Retinal pigment epithelial cell (primary cell): ENCODE results near the gene PIGN.

Experiments used
- DNase-seq: peaks from one replicate; pipeline ENCODE4 v3.0.0-alpha.2; 2010; ENCODE audit warnings: low read depth
- H3K4me3 ChIP-seq: 2 replicates; pipeline ENCODE4 v1.5.1; 2011; ENCODE audit warnings: mild to moderate bottlenecking, low read length, control low read depth, moderate library complexity
- TF ChIP-seq, protein P1 (sequence below): conservative IDR thresholded peaks from 2 replicates; pipeline ENCODE4 v1.5.1; 2011; ENCODE audit warnings: low read depth, low read length, control low read depth, inconsistent platforms

Gene PIGN

DNA sequence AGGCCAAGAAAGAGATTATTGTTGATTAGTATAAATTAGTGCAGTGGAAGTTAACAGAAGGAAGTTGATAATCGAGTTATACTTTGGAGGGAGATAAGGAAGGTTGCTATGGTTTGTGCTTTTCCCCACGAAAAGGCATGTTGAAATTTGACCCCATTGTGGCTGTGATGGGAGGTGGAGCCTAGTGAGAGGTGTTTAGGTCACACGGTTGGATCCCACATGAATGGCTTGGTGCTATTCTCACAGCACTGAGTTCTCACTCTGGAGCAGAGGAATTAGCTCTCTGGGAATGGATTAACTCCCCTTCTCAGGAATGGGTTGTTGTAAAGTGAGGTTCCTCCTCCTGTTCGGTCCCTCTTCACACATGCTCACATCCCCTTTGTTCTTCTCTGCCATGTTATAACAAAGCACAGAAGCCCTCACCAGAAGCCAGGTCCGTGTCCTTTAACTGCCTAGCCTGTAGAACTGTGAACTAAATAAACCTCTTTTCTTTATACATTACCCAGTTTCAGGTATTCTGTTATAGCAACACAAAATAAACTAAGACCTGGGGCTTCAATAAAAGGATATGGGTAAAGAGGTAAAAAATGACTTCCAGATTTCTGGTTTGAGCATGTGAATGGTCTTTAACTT, 21.9 kb downstream of the PIGN start:
- DNase-seq = no peak
- no peak overlapping the region for H3K4me3 ChIP-seq
- TF ChIP-seq, protein P1, sequence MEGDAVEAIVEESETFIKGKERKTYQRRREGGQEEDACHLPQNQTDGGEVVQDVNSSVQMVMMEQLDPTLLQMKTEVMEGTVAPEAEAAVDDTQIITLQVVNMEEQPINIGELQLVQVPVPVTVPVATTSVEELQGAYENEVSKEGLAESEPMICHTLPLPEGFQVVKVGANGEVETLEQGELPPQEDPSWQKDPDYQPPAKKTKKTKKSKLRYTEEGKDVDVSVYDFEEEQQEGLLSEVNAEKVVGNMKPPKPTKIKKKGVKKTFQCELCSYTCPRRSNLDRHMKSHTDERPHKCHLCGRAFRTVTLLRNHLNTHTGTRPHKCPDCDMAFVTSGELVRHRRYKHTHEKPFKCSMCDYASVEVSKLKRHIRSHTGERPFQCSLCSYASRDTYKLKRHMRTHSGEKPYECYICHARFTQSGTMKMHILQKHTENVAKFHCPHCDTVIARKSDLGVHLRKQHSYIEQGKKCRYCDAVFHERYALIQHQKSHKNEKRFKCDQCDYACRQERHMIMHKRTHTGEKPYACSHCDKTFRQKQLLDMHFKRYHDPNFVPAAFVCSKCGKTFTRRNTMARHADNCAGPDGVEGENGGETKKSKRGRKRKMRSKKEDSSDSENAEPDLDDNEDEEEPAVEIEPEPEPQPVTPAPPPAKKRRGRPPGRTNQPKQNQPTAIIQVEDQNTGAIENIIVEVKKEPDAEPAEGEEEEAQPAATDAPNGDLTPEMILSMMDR = no peak

GRCh38 chr18:62164310-62164709, 22.5 kb downstream of the PIGN start:
- no peak for DNase-seq
- TF ChIP-seq, protein P1 = no peak
- no peak overlapping the region for H3K4me3 ChIP-seq

DNA sequence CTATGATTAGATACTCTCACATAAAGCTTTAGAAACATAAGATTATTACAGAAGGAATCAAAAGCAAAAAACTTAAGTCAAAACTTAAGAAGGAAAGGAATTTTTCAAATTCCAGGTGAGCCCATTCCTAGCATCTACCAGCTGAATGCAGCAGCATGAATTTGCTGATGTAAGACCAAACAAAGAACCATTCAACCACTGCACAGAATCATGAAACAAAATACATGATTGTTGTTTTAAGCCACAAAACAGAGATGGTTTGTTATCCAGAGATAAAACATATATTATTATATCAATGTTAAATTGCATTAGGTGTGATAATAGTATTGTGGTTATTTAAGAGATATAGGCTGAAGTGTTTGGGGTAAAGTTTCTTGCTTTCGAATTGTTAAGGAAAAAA, 29.0 kb downstream of the PIGN start:
- no peak for DNase-seq
- TF ChIP-seq, protein P1 = no peak
- no peak overlapping the region for H3K4me3 ChIP-seq

- TF ChIP-seq, protein P1 = no peak
- no peak for DNase-seq
- H3K4me3 ChIP-seq = no peak overlapping the region
These were observed 34.0 kb downstream of the PIGN start for GRCh38 chr18:62152844-62153243.

GRCh38 chr18:62151068-62151771, 35.6 kb downstream of the PIGN start:
- no peak for DNase-seq
- TF ChIP-seq, protein P1 = no peak
- no peak overlapping the region for H3K4me3 ChIP-seq

GRCh38 chr18:62144338-62144737, 42.5 kb downstream of the PIGN start:
- H3K4me3 ChIP-seq = no peak overlapping the region
- DNase-seq = no peak
- TF ChIP-seq, protein P1 = no peak

- H3K4me3 ChIP-seq = no peak overlapping the region
- TF ChIP-seq, protein P1 = no peak
- no peak for DNase-seq
These were observed 46.6 kb downstream of the PIGN start for GRCh38 chr18:62140259-62140658.
